ENCODE data around the gene DPY19L2. TPM values are rescaled to one million over a fixed set of nuclear protein-coding genes. Genes with fewer than 3 reads are reported as not detected.
"Not testable (repeated sequence)": the region's sequence is repeated elsewhere in the genome, so short reads cannot be mapped to it uniquely, and the experiment has no call there.

Gene DPY19L2
- total and polyA plus RNA-seq, 2 of the 13 experiments (the other 11 are each of a cell fraction or from before 2014, with no cell fraction given): not detected

DNA sequence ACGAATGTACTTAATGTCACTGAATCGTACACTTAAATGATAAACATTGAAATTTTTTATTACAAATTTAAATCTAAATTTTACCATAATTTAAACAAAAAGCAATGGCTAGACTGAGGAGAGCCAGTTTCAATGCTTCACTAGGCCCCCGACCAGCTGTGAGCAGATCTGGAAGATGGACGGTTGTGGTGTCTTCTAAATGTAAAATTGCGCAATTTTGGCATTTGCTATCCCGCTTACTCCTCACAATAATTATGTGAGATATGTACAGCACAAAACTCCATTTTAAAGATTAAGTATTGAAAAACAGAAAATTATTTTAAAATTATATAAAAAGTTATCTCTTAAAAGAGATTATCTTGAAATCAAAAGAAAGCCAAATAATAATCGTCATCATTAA lies 5.3 kb downstream of the DPY19L2 start:
- BruUV-seq (replicated peaks); H3K27me3 ChIP-seq (ENCODE audit: control insufficient read depth in 1 of 2, insufficient read depth in 2 of 2, low read length in 2 of 2); FAIRE-seq; H3K4me1 ChIP-seq (ENCODE audit: insufficient read depth, low read length); H3K9ac ChIP-seq (ENCODE audit: insufficient read depth, low read depth, low read length); H3K27ac ChIP-seq (ENCODE audit: extremely low read length, insufficient read depth, low read length); ATAC-seq; DNase-seq (ENCODE audit: low spot score); H3K36me3 ChIP-seq (replicated peaks in 1 of 2; ENCODE audit: control insufficient read depth in 1 of 2, insufficient read depth in 2 of 2, low read length in 2 of 2); H3K9me3 ChIP-seq (ENCODE audit: low read length); intact Hi-C loops (cut with micrococcal nuclease; ENCODE audit: unreplicated experiment); H3K79me2 ChIP-seq (ENCODE audit: insufficient read depth, low read length); H3K4me3 ChIP-seq (replicated peaks in 1 of 3; ENCODE audit: insufficient read depth in 1 of 3, low read depth in 2 of 3, low read length in 3 of 3); H2AFZ ChIP-seq (ENCODE audit: low read length); H4K20me1 ChIP-seq (ENCODE audit: insufficient read depth, low read length); POLR2A ChIA-PET; H3K4me2 ChIP-seq (ENCODE audit: low read depth, low read length); CTCF ChIA-PET (ENCODE audit: low intra/inter-chr PET ratio, low total read pairs): not testable (repeated sequence)
- TF ChIP-seq CEBPB (IDR thresholded peaks at IDR 0.05; ENCODE audit: borderline replicate concordance, low read depth, low read length): peak; percentile 22; the same call in 1 of the 2 replicates
- in situ Hi-C loops (cut with HindIII; ENCODE audit: extremely low pct_ligation_motif_present, low pct_unique_long_range_greater_than_20kb): loop anchor here (25.0 kb wide), 1 partner anchor 149 kb away; no protein-coding TSS in a partner anchor
- 45% methylated on average over 7 of the region's 7 CpGs for WGBS (ENCODE audit: low lambda C conversion rate)

DNA sequence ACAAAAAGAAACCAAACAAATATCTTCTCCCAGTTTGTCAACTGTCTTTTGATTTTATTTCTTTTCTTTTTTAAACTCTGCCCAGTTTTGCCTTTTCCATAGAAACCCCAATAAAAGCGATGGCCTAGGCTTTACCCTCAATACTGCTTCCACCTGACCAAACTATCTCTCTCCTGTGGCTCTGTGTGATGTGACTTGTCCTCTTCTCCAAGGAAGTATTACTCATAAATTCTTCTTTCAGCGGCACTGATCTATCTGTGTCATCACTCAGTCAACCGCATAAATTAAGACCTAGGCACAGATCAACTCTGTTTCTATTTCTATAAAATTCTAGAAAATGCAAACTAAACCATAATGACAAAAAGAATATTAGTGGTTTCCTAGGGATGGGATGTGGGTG lies 9.8 kb downstream of the DPY19L2 start:
- BruUV-seq (replicated peaks); CTCF ChIA-PET (ENCODE audit: low intra/inter-chr PET ratio, low total read pairs); FAIRE-seq: not testable (repeated sequence)

DNA sequence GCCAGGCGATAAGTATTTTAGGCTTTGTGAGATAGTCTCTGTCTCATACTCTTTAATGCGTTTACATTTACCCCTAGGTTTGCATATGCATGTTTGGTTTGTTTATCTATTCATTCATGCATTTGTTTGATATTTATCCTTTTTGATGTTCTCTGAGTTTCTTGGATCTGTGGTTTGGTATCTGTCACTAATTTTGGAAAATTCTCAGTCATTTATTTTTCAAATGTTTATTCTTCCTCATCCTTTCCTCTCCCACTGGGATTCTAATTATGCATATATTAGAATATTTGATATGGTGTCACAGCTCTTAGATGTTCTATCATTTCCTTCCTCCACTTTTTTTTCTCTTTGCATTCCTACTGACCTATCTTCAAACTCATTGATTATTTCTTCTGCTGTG lies 11.9 kb downstream of the DPY19L2 start:
- H3K27ac ChIP-seq (ENCODE audit: extremely low read length, insufficient read depth, low read length); DNase-seq (ENCODE audit: low spot score); H4K20me1 ChIP-seq (ENCODE audit: insufficient read depth, low read length); H3K27me3 ChIP-seq (ENCODE audit: control insufficient read depth in 1 of 2, insufficient read depth in 2 of 2, low read length in 2 of 2); intact Hi-C loops (cut with micrococcal nuclease; ENCODE audit: unreplicated experiment); H2AFZ ChIP-seq (ENCODE audit: low read length); H3K4me1 ChIP-seq (ENCODE audit: insufficient read depth, low read length); CTCF ChIA-PET (ENCODE audit: low intra/inter-chr PET ratio, low total read pairs); H3K9me3 ChIP-seq (ENCODE audit: low read length); H3K9ac ChIP-seq (ENCODE audit: insufficient read depth, low read depth, low read length); H3K79me2 ChIP-seq (ENCODE audit: insufficient read depth, low read length); H3K36me3 ChIP-seq (replicated peaks in 1 of 2; ENCODE audit: control insufficient read depth in 1 of 2, insufficient read depth in 2 of 2, low read length in 2 of 2); FAIRE-seq; BruUV-seq (replicated peaks); H3K4me3 ChIP-seq (replicated peaks in 1 of 3; ENCODE audit: insufficient read depth in 1 of 3, low read depth in 2 of 3, low read length in 3 of 3); POLR2A ChIA-PET; ATAC-seq; H3K4me2 ChIP-seq (ENCODE audit: low read depth, low read length): not testable (repeated sequence)
- 0% methylated on average over 2 of the region's 2 CpGs for WGBS (ENCODE audit: low lambda C conversion rate)
- in situ Hi-C loops (cut with HindIII; ENCODE audit: extremely low pct_ligation_motif_present, low pct_unique_long_range_greater_than_20kb): loop anchor here (25.0 kb wide), 1 partner anchor 156 kb away; no protein-coding TSS in a partner anchor

More for the DNA sequence above, 9.8 kb downstream of the DPY19L2 start:
- H3K27ac ChIP-seq (ENCODE audit: extremely low read length, insufficient read depth, low read length); ATAC-seq; H3K9ac ChIP-seq (ENCODE audit: insufficient read depth, low read depth, low read length); H3K79me2 ChIP-seq (ENCODE audit: insufficient read depth, low read length); H3K4me3 ChIP-seq (replicated peaks in 1 of 3; ENCODE audit: insufficient read depth in 1 of 3, low read depth in 2 of 3, low read length in 3 of 3); H4K20me1 ChIP-seq (ENCODE audit: insufficient read depth, low read length); H3K4me1 ChIP-seq (ENCODE audit: insufficient read depth, low read length); H3K27me3 ChIP-seq (ENCODE audit: control insufficient read depth in 1 of 2, insufficient read depth in 2 of 2, low read length in 2 of 2); POLR2A ChIA-PET; intact Hi-C loops (cut with micrococcal nuclease; ENCODE audit: unreplicated experiment); H3K36me3 ChIP-seq (replicated peaks in 1 of 2; ENCODE audit: control insufficient read depth in 1 of 2, insufficient read depth in 2 of 2, low read length in 2 of 2); H3K9me3 ChIP-seq (ENCODE audit: low read length); H2AFZ ChIP-seq (ENCODE audit: low read length); H3K4me2 ChIP-seq (ENCODE audit: low read depth, low read length); DNase-seq (ENCODE audit: low spot score): not testable (repeated sequence)
- in situ Hi-C loops (cut with HindIII; ENCODE audit: extremely low pct_ligation_motif_present, low pct_unique_long_range_greater_than_20kb): loop anchor here (25.0 kb wide), 1 partner anchor 154 kb away; no protein-coding TSS in a partner anchor
- 51% methylated on average over 3 of the region's 3 CpGs for WGBS (ENCODE audit: low lambda C conversion rate)

DNA sequence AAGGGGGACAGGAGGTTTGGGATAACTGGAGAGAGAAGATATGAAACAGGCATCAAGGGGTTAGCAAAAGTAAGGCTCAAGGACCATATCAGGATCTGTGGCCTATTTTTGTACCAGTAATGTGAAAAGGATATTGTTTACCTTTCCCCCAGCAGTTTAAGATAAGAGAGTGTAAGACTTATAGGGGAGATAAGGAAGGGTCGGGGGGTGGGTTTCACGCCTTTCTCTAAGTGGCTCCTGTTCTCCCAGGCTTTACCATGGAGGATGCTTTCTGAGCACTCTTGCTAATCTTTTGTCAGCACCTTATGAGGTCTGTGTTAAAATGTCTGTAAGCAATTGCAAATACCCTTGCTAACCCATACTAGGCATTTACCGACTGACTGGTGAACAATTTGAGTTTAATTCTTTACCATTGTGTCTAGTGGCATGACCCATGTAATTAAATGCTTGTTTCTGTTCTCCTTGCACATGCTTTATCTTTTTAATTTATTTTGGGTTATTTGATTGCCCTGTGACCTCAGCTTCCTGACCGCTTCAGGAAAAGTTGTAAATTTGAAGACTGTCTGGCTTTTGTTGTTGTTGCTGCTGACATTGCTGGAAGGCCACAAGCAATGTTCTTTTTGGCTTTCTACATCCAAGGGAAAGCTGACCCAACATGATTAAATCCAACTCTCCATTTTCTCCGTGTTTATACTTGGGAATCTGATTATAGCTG lies 12.6 kb downstream of the DPY19L2 start:
- H3K9me3 ChIP-seq (ENCODE audit: low read length); H4K20me1 ChIP-seq (ENCODE audit: insufficient read depth, low read length); H2AFZ ChIP-seq (ENCODE audit: low read length); intact Hi-C loops (cut with micrococcal nuclease; ENCODE audit: unreplicated experiment); H3K27ac ChIP-seq (ENCODE audit: extremely low read length, insufficient read depth, low read length); H3K9ac ChIP-seq (ENCODE audit: insufficient read depth, low read depth, low read length); BruUV-seq (replicated peaks); CTCF ChIA-PET (ENCODE audit: low intra/inter-chr PET ratio, low total read pairs); H3K27me3 ChIP-seq (ENCODE audit: control insufficient read depth in 1 of 2, insufficient read depth in 2 of 2, low read length in 2 of 2); POLR2A ChIA-PET; ATAC-seq; H3K36me3 ChIP-seq (replicated peaks in 1 of 2; ENCODE audit: control insufficient read depth in 1 of 2, insufficient read depth in 2 of 2, low read length in 2 of 2); DNase-seq (ENCODE audit: low spot score); H3K4me3 ChIP-seq (replicated peaks in 1 of 3; ENCODE audit: insufficient read depth in 1 of 3, low read depth in 2 of 3, low read length in 3 of 3); H3K4me2 ChIP-seq (ENCODE audit: low read depth, low read length); FAIRE-seq; H3K4me1 ChIP-seq (ENCODE audit: insufficient read depth, low read length); H3K79me2 ChIP-seq (ENCODE audit: insufficient read depth, low read length): not testable (repeated sequence)
- in situ Hi-C loops (cut with HindIII; ENCODE audit: extremely low pct_ligation_motif_present, low pct_unique_long_range_greater_than_20kb): loop anchor here (25.0 kb wide), 1 partner anchor 157 kb away; no protein-coding TSS in a partner anchor
- WGBS (ENCODE audit: low lambda C conversion rate): 0% methylated on average over 5 of the region's 5 CpGs
